A549 (cell line): Measurements from ENCODE around the gene PLA1A. TPM values are rescaled to one million over a fixed set of nuclear protein-coding genes. Genes with fewer than 3 reads are reported as not detected.

ENCODE experiments used
- ATAC-seq, 2 experiments: fragments of 200-7000 bp in 1 of 2; fragments of >200 bp in 1 of 2; cut with Nextera tagmentation in 1 of 2; cut with Tn5 transposase in 1 of 2; 3 replicates each; pipeline versions ENCODE4 v1.8.0 to v1.9.1; 2018 to 2020; ENCODE audit warnings: mild to moderate bottlenecking in 1 of 2, moderate library complexity in 1 of 2
- CTCF ChIA-PET: fragments of 300-600 bp; sonication (Branson Sonifier 250); formaldehyde crosslinking; extraction: SDS; loops from one replicate; lab custom pipeline; 2021; ENCODE audit warnings: antibody characterized with exemption, inconsistent platforms; lab: Yijun Ruan, JAX
- POLR2A ChIA-PET: fragments of 350-600 bp; formaldehyde crosslinking; extraction: SDS; loops from one replicate; lab custom pipeline; 2021; ENCODE audit warnings: antibody characterized with exemption, inconsistent platforms; lab: Yijun Ruan, JAX
- DNase-seq, 2 experiments: peaks; one replicate each; pipeline versions ENCODE4 v3.0.0 to v3.0.0-alpha.2; 2011 to 2016; ENCODE audit warnings: low read depth in 1 of 2, low spot score in 1 of 2
- FAIRE-seq: peaks from 2 replicates; lab custom pipeline; 2011; peaks lifted over from hg19 to GRCh38; lab: Jason Lieb, UNC
- H3K27ac ChIP-seq, 2 experiments: fragments of >200 bp; sonication (Bioruptor Twin); formaldehyde crosslinking; 3 replicates each; pipeline ENCODE4 v1.5.1; 2016 to 2017
- H3K4me1 ChIP-seq: fragments of >200 bp; sonication (Bioruptor Twin); formaldehyde crosslinking; 3 replicates; pipeline ENCODE4 v1.6.1; 2016
- H3K4me2 ChIP-seq: fragments of >200 bp; sonication (Bioruptor Twin); formaldehyde crosslinking; 3 replicates; pipeline ENCODE4 v1.6.1; 2016
- H3K4me3 ChIP-seq: fragments of >200 bp; sonication (Bioruptor Twin); formaldehyde crosslinking; 3 replicates; pipeline ENCODE4 v1.5.1; 2016
- H3K9me3 ChIP-seq: fragments of >200 bp; sonication (Bioruptor Twin); formaldehyde crosslinking; 3 replicates; pipeline ENCODE4 v1.6.1; 2016
- BCL3 ChIP-seq: fragments of >200 bp; sonication (Bioruptor Twin); formaldehyde crosslinking; IDR thresholded peaks from 3 replicates; pipeline ENCODE4 v1.6.1; 2016
- BHLHE40 ChIP-seq: IDR thresholded peaks from 2 replicates; pipeline ENCODE4 v1.6.1; 2012; ENCODE audit warnings: low read depth, low read length, inconsistent platforms
- CBX8 ChIP-seq: fragments of 200-600 bp; sonication (generic); IDR thresholded peaks from 2 replicates; pipeline ENCODE4 v1.6.1; 2016
- E2F6 ChIP-seq: IDR thresholded peaks from 2 replicates; pipeline ENCODE4 v1.6.1; 2012; ENCODE audit warnings: low read depth, borderline replicate concordance
- FOSL2 ChIP-seq, 2 experiments: fragments of 450-650 bp in 1 of 2; fragments of >200 bp in 1 of 2; sonication (Bioruptor Twin) in 1 of 2; formaldehyde crosslinking; IDR thresholded peaks; 2 replicates each; pipeline versions ENCODE4 v1.5.0 to v1.6.1; 2016 to 2020; ENCODE audit warnings: mild to moderate bottlenecking in 1 of 2, moderate library complexity in 1 of 2
- HES2 ChIP-seq: fragments of >200 bp; sonication (Bioruptor Twin); formaldehyde crosslinking; IDR thresholded peaks from 2 replicates; pipeline ENCODE4 v1.6.1; 2016
- HOXA7 ChIP-seq: fragments of 250-450 bp; sonication (Bioruptor Pico); IDR thresholded peaks from 2 replicates; pipeline ENCODE4 v1.5.0; 2020; ENCODE audit warnings: mild to moderate bottlenecking, moderate library complexity
- HOXB13 ChIP-seq: fragments of 250-450 bp; sonication (Bioruptor Pico); IDR thresholded peaks from 2 replicates; pipeline ENCODE4 v1.5.0; 2020; ENCODE audit warnings: low read depth, mild to moderate bottlenecking, moderate library complexity
- JUN ChIP-seq, 2 experiments: fragments of >200 bp; sonication (Bioruptor Twin); formaldehyde crosslinking; IDR thresholded peaks; 2 replicates in 1 of 2; 3 replicates in 1 of 2; pipeline ENCODE4 v1.6.1; 2016 to 2017
- JUNB ChIP-seq: fragments of >200 bp; sonication (Bioruptor Twin); formaldehyde crosslinking; IDR thresholded peaks from 2 replicates; pipeline ENCODE4 v1.6.1; 2016
- KDM5A ChIP-seq: fragments of 200-600 bp; sonication (generic); IDR thresholded peaks from 2 replicates; pipeline ENCODE4 v1.6.1; 2016; ENCODE audit warnings: antibody characterized with exemption, mild to moderate bottlenecking
- MYC ChIP-seq: IDR thresholded peaks from 2 replicates; pipeline ENCODE4 v1.6.1; 2012; ENCODE audit warnings: mild to moderate bottlenecking, inconsistent platforms, low read length, improper control_type of control experiment, borderline replicate concordance
- NPAS2 ChIP-seq: fragments of 250-450 bp; sonication (Bioruptor Pico); IDR thresholded peaks from 2 replicates; pipeline ENCODE4 v1.8.0; 2022; ENCODE audit warnings: mild to moderate bottlenecking, moderate library complexity, borderline replicate concordance
- RARB ChIP-seq: fragments of 250-450 bp; sonication (Bioruptor Pico); IDR thresholded peaks from 2 replicates; pipeline ENCODE4 v1.8.0; 2021; ENCODE audit warnings: mild to moderate bottlenecking, moderate library complexity
- RCOR1 ChIP-seq: fragments of 150-350 bp; IDR thresholded peaks from 2 replicates; pipeline ENCODE4 v1.6.1; 2014; ENCODE audit warnings: antibody characterized with exemption, low read length, low read depth
- REST ChIP-seq: fragments of 200-600 bp; sonication (generic); IDR thresholded peaks from 2 replicates; pipeline ENCODE4 v1.6.1; 2016; ENCODE audit warnings: antibody characterized with exemption, mild to moderate bottlenecking, moderate library complexity
- RFX5 ChIP-seq: fragments of 450-650 bp; IDR thresholded peaks from 2 replicates; pipeline ENCODE4 v1.7.1; 2014; ENCODE audit warnings: antibody characterized with exemption, mild to moderate bottlenecking, moderate library complexity
- RNF2 ChIP-seq: fragments of 200-600 bp; sonication (generic); IDR thresholded peaks from 2 replicates; pipeline ENCODE4 v1.6.1; 2016; ENCODE audit warnings: low read depth, mild to moderate bottlenecking, antibody characterized with exemption, moderate library complexity, borderline replicate concordance
- TFCP2L1 ChIP-seq: fragments of 250-450 bp; sonication (Bioruptor Pico); IDR thresholded peaks from 2 replicates; pipeline ENCODE4 v1.5.0; 2021; ENCODE audit warnings: mild to moderate bottlenecking
- TP53 ChIP-seq: fragments of 250-450 bp; sonication (Bioruptor Pico); IDR thresholded peaks from 2 replicates; pipeline ENCODE4 v1.5.0; 2021; ENCODE audit warnings: mild to moderate bottlenecking, moderate library complexity
- ZC3H11A ChIP-seq: fragments of 450-650 bp; IDR thresholded peaks from 2 replicates; pipeline ENCODE4 v1.6.1; 2014; ENCODE audit warnings: antibody characterized with exemption, mild to moderate bottlenecking
- ZFP36 ChIP-seq: fragments of 450-650 bp; IDR thresholded peaks from 2 replicates; pipeline ENCODE4 v1.6.1; 2014; ENCODE audit warnings: borderline replicate concordance; ENCODE audit not compliant: partially characterized antibody
- WGBS: methylation state at CpG from one replicate; pipeline ENCODE4 v1.1.6; 2017; ENCODE audit errors: missing lambda C conversion rate; 5-methylcytosine and 5-hydroxymethylcytosine counted together
- polyA plus RNA-seq, 4 experiments: library from polyadenylated mRNA; depleted of rRNA in 3 of 4; stranded (reverse); fragments of >200 nt; fragmentation: RNase III in 1 of 4; extraction: RNeasy Plus Mini Kit Qiagen cat#74134 plus additional on column Dnase treatment in 1 of 4; gene quantifications; 2 replicates in 3 of 4; 3 replicates in 1 of 4; pipeline ENCODE4 v1.2.3, GENCODE V29; 2011 to 2017

PLA1A gene
- polyA plus RNA-seq, 2 of the 4 experiments (the other 2 are of a cell fraction) = 0.17 to 0.18 TPM

- TF ChIP-seq HOXA7 = no peak
These were observed 33.2 kb downstream of the PLA1A start (continued) for GRCh38 chr3:119630880-119631329.

- Histone ChIP-seq H3K4me1 (peaks cover 11% of the 10 kb centered on the region; the same call in 2 of the 3 replicates), H3K4me3 (no peak overlapping the region), H3K27ac (no peak overlapping the region), H3K4me2 (no peak overlapping the region), H3K9me3 (no peaks in the 10 kb centered on the region)
- POLR2A ChIA-PET = interaction anchor here (0.6 kb wide), 1 partner anchor 133 kb away, joined by 3 read pairs; the partner anchor contains the start of gene TIMMDC1
- WGBS = 66% methylated on average over 3 of the region's 3 CpGs
- TF ChIP-seq CBX8 (no peak), TFCP2L1 (CRISPR knock-in tag) (no peak), JUN (IDR thresholded peaks at IDR 0.05) (no peak)
- DNase-seq (no peak), FAIRE-seq (no peak), ATAC-seq (no peak)
- CTCF ChIA-PET = no interaction called here
These were observed 33.8 kb downstream of the PLA1A start for GRCh38 chr3:119631516-119631915.

GRCh38 chr3:119632216-119632615 lies 34.5 kb downstream of the PLA1A start:
- Histone ChIP-seq H3K9me3 (no peaks in the 10 kb centered on the region), H3K4me2 (no peak overlapping the region), H3K4me1 (peaks cover 16% of the 10 kb centered on the region; the same call in 2 of the 3 replicates), H3K27ac (no peak overlapping the region), H3K4me3 (no peak overlapping the region)
- ATAC-seq = no peak
- no peak for TF ChIP-seq RCOR1
- no peak for TF ChIP-seq E2F6
- no peak for TF ChIP-seq BCL3
- TF ChIP-seq ZFP36 = no peak
- TF ChIP-seq MYC = no peak
- TF ChIP-seq NPAS2 (CRISPR knock-in tag) = no peak
- no peak for TF ChIP-seq ZC3H11A
- TF ChIP-seq FOSL2 (IDR thresholded peaks at IDR 0.05) = no peak
- no peak for TF ChIP-seq FOSL2 (CRISPR knock-in tag; IDR thresholded peaks at IDR 0.05)
- TF ChIP-seq REST = no peak
- TF ChIP-seq RARB (CRISPR knock-in tag) = no peak
- no peak for TF ChIP-seq BHLHE40
- no peak for TF ChIP-seq RNF2
- no peak for TF ChIP-seq TP53 (CRISPR knock-in tag)
- no peak for TF ChIP-seq RFX5
- no peak for TF ChIP-seq JUN (IDR thresholded peaks at IDR 0.05)
- TF ChIP-seq HES2 = no peak
- no peak for TF ChIP-seq HOXB13
- no peak for TF ChIP-seq KDM5A
- no peak for TF ChIP-seq JUNB
- no peak for DNase-seq
- 67% methylated on average over 4 of the region's 4 CpGs for WGBS
- ChIA-PET POLR2A (no interaction called here), CTCF (interaction anchor here (0.6 kb wide), 1 partner anchor 20 kb away, joined by 4 read pairs; no protein-coding TSS in a partner anchor)
- FAIRE-seq = no peak
